Neural progenitor cell (in vitro differentiated cells): ENCODE results near the gene CENPP. TPM values are rescaled to one million over a fixed set of nuclear protein-coding genes. Genes with fewer than 3 reads are reported as not detected.

Source experiments
- DNase-seq: peaks from one replicate; pipeline ENCODE4 v3.0.0-alpha.2; 2016; ENCODE audit warnings: low spot score
- H2AFZ ChIP-seq: fragments of 200-600 bp; sonication (generic); replicated peaks from 2 replicates; pipeline ENCODE4 v1.6.1; 2016; ENCODE audit warnings: antibody characterized with exemption
- H3F3A ChIP-seq: fragments of 200-600 bp; sonication (generic); 2 replicates; pipeline ENCODE4 v1.6.1; 2016; ENCODE audit warnings: antibody characterized with exemption, low read depth
- H3K27ac ChIP-seq: fragments of 200-600 bp; sonication (generic); 2 replicates; pipeline ENCODE4 v1.5.1; 2016; ENCODE audit warnings: mild to moderate bottlenecking
- H3K27me3 ChIP-seq: fragments of 200-600 bp; sonication (generic); 2 replicates; pipeline ENCODE4 v1.6.1; 2016; ENCODE audit warnings: mild to moderate bottlenecking, moderate library complexity
- H3K36me3 ChIP-seq: fragments of 200-600 bp; sonication (generic); 2 replicates; pipeline ENCODE4 v1.5.1; 2016
- H3K4me1 ChIP-seq: fragments of 200-600 bp; sonication (generic); 2 replicates; pipeline ENCODE4 v1.6.1; 2016; ENCODE audit warnings: mixed run types
- H3K4me2 ChIP-seq: fragments of 200-600 bp; sonication (generic); 2 replicates; pipeline ENCODE4 v1.6.1; 2016
- H3K4me3 ChIP-seq: fragments of 200-600 bp; sonication (generic); 2 replicates; pipeline ENCODE4 v1.5.1; 2016
- H3K79me2 ChIP-seq: fragments of 200-600 bp; sonication (generic); 2 replicates; pipeline ENCODE4 v1.6.1; 2016; ENCODE audit warnings: low read depth
- H3K9ac ChIP-seq: fragments of 200-600 bp; sonication (generic); 2 replicates; pipeline ENCODE4 v1.6.1; 2016
- H3K9me3 ChIP-seq: fragments of 200-600 bp; sonication (generic); 2 replicates; pipeline ENCODE4 v1.5.1; 2016; ENCODE audit warnings: low read depth
- H4K20me1 ChIP-seq: fragments of 200-600 bp; sonication (generic); 2 replicates; pipeline ENCODE4 v1.6.1; 2016; ENCODE audit warnings: low read depth
- H3K27ac Mint-ChIP-seq: 3 replicates; pipeline ENCODE4 v1.8.0; 2021; ENCODE audit warnings: mixed read lengths
- H3K27me3 Mint-ChIP-seq: 2 replicates; pipeline ENCODE4 v1.8.0; 2022; ENCODE audit warnings: low read depth, mild to moderate bottlenecking, inconsistent platforms, moderate library complexity, mixed read lengths; ENCODE audit not compliant: insufficient read depth
- H3K36me3 Mint-ChIP-seq: 3 replicates; pipeline ENCODE4 v1.8.0; 2021; ENCODE audit warnings: mixed read lengths
- H3K4me1 Mint-ChIP-seq: 3 replicates; pipeline ENCODE4 v1.8.0; 2021; ENCODE audit warnings: mixed read lengths
- H3K4me3 Mint-ChIP-seq: 3 replicates; pipeline ENCODE4 v1.8.0; 2021; ENCODE audit warnings: mild to moderate bottlenecking, moderate library complexity, mixed read lengths
- H3K9me3 Mint-ChIP-seq: 3 replicates; pipeline ENCODE4 v1.8.0; 2020; ENCODE audit warnings: mixed read lengths
- CTCF ChIP-seq: fragments of 200-600 bp; sonication (generic); IDR thresholded peaks from 2 replicates; pipeline ENCODE4 v1.5.1; 2017; ENCODE audit warnings: antibody characterized with exemption, mild to moderate bottlenecking
- EZH2 ChIP-seq: fragments of 200-600 bp; sonication (generic); IDR thresholded peaks from 2 replicates; pipeline ENCODE4 v1.6.1; 2017; ENCODE audit warnings: antibody characterized with exemption, mild to moderate bottlenecking, moderate library complexity
- EZH2phosphoT487 ChIP-seq: fragments of 200-600 bp; sonication (generic); IDR thresholded peaks from 2 replicates; pipeline ENCODE4 v1.6.1; 2017; ENCODE audit warnings: antibody characterized with exemption
- total RNA-seq: library from RNA; depleted of rRNA; stranded (reverse); fragments of >200 nt; gene quantifications from 2 replicates; pipeline ENCODE4 v1.2.3, GENCODE V29; 2015; ENCODE audit warnings: low replicate concordance

The CENPP gene
- total RNA-seq, result 5.5 and 10.7 TPM in 2 replicates

- Histone ChIP-seq H3K4me3 (peak within 1 kb of the TSS; percentile 82), H3K9ac (peak within 1 kb of the TSS; percentile 96), H3F3A (peaks cover 4% of the 10 kb centered on the region), H3K27me3 (no peaks in the 10 kb centered on the region), H3K4me1 (peaks cover 15% of the 10 kb centered on the region), H3K36me3 (no peaks in the 10 kb centered on the region), H4K20me1 (no peaks in the 10 kb centered on the region), H3K79me2 (peaks cover 24% of the 10 kb centered on the region), H2AFZ (peak within 1 kb of the TSS; percentile 100), H3K27ac (peak within 1 kb of the TSS; percentile 97), H3K9me3 (no peaks in the 10 kb centered on the region), H3K4me2 (peak within 1 kb of the TSS; percentile 85)
- H3K36me3 Mint-ChIP-seq, result peaks cover 2% of the 10 kb centered on the region
- H3K4me3 Mint-ChIP-seq, result peak within 1 kb of the TSS; percentile 97
- DNase-seq, result peak; percentile 94
- H3K27me3 Mint-ChIP-seq, result no peaks in the 10 kb centered on the region
- H3K27ac Mint-ChIP-seq, result peak within 1 kb of the TSS; percentile 100
- no peak for TF ChIP-seq EZH2phosphoT487
- TF ChIP-seq CTCF, result no peak
- TF ChIP-seq EZH2, result no peak
- peaks cover 20% of the 10 kb centered on the region for H3K4me1 Mint-ChIP-seq
- no peaks in the 10 kb centered on the region for H3K9me3 Mint-ChIP-seq
These were observed at the start of gene CENPP, which contains the start of gene NOL8 for GRCh38 chr9:92325269-92325990. Gene CENPP (plus strand): TSS chr9:92325953. Gene NOL8 (minus strand): TSS chr9:92325350. CDS start chr9:92324161, 1,189 bp downstream.

- H3K36me3 ChIP-seq, result peaks cover 31% of the 10 kb centered on the region
- no peak overlapping the region for H3K9ac ChIP-seq
- H3K36me3 Mint-ChIP-seq, result peaks cover 29% of the 10 kb centered on the region
- TF ChIP-seq EZH2 (no peak), EZH2phosphoT487 (no peak), CTCF (no peak)
- H3K4me1 Mint-ChIP-seq, result no peaks in the 10 kb centered on the region
- H4K20me1 ChIP-seq, result peaks cover 8% of the 10 kb centered on the region
- no peak overlapping the region for H3K27ac ChIP-seq
- no peaks in the 10 kb centered on the region for H3F3A ChIP-seq
- H3K9me3 Mint-ChIP-seq, result no peaks in the 10 kb centered on the region
- no peak overlapping the region for H2AFZ ChIP-seq
- H3K27me3 ChIP-seq, result no peaks in the 10 kb centered on the region
- H3K4me3 ChIP-seq, result no peak overlapping the region
- no peaks in the 10 kb centered on the region for H3K4me1 ChIP-seq
- no peak overlapping the region for H3K27ac Mint-ChIP-seq
- no peaks in the 10 kb centered on the region for H3K27me3 Mint-ChIP-seq
- H3K4me2 ChIP-seq, result no peak overlapping the region
- no peaks in the 10 kb centered on the region for H3K79me2 ChIP-seq
- H3K4me3 Mint-ChIP-seq, result no peak overlapping the region
- no peak for DNase-seq
- H3K9me3 ChIP-seq, result no peaks in the 10 kb centered on the region
These were observed 49.3 kb upstream of the CENPP start for GRCh38 chr9:92276331-92277032.

GRCh38 chr9:92278110-92278509 lies 47.6 kb upstream of the CENPP start:
- H3K4me1 Mint-ChIP-seq, result no peaks in the 10 kb centered on the region
- Histone ChIP-seq H3F3A (no peaks in the 10 kb centered on the region), H2AFZ (no peak overlapping the region), H3K9me3 (no peaks in the 10 kb centered on the region), H3K4me1 (no peaks in the 10 kb centered on the region), H4K20me1 (peaks cover 11% of the 10 kb centered on the region), H3K36me3 (peaks cover 31% of the 10 kb centered on the region), H3K4me2 (no peak overlapping the region), H3K27me3 (no peaks in the 10 kb centered on the region), H3K27ac (no peak overlapping the region), H3K9ac (no peak overlapping the region), H3K79me2 (peaks cover 13% of the 10 kb centered on the region), H3K4me3 (no peak overlapping the region)
- TF ChIP-seq CTCF (no peak), EZH2phosphoT487 (no peak), EZH2 (no peak)
- H3K36me3 Mint-ChIP-seq, result peaks cover 25% of the 10 kb centered on the region
- no peak overlapping the region for H3K4me3 Mint-ChIP-seq
- DNase-seq, result no peak
- H3K27ac Mint-ChIP-seq, result no peak overlapping the region
- H3K9me3 Mint-ChIP-seq, result no peaks in the 10 kb centered on the region
- H3K27me3 Mint-ChIP-seq, result no peaks in the 10 kb centered on the region
